ENCODE data around the gene SLX4IP. TPM values are rescaled to one million over a fixed set of nuclear protein-coding genes. Genes with fewer than 3 reads are reported as not detected.

Gene SLX4IP
- polyA plus RNA-seq, 1 experiment: 2.8 TPM

GRCh38 chr20:10639077-10639736 is 204.1 kb downstream of the SLX4IP start:
- Histone ChIP-seq H3K27ac (ENCODE audit: low read depth, low read length) (no peak overlapping the region), H3K9me3 (ENCODE audit: control insufficient read depth, insufficient read depth, low read length) (no peaks in the 10 kb centered on the region), H3K27me3 (ENCODE audit: control insufficient read depth, insufficient read depth, low read length) (no peaks in the 10 kb centered on the region), H3K4me3 (ENCODE audit: low read depth, low read length) (no peak overlapping the region)
- DNase-seq (ENCODE audit: low read depth, low spot score): no peak
- CTCF ChIA-PET: interaction anchor here (0.9 to 1.9 kb wide), 2 partner anchors 11 to 32 kb away, joined by 3 to 6 read pairs; no protein-coding TSS in a partner anchor
- TF ChIP-seq CTCF (IDR thresholded peaks at IDR 0.05; ENCODE audit: low read depth, low read length): no peak
- POLR2A ChIA-PET: no interaction called here

- CTCF ChIA-PET: interaction anchor here (1.5 to 1.9 kb wide), 2 partner anchors 12 to 87 kb away, joined by 3 to 6 read pairs; no protein-coding TSS in a partner anchor
- POLR2A ChIA-PET: no interaction called here
Measured at GRCh38 chr20:10639737-10640556, 204.8 kb downstream of the SLX4IP start.

DNA sequence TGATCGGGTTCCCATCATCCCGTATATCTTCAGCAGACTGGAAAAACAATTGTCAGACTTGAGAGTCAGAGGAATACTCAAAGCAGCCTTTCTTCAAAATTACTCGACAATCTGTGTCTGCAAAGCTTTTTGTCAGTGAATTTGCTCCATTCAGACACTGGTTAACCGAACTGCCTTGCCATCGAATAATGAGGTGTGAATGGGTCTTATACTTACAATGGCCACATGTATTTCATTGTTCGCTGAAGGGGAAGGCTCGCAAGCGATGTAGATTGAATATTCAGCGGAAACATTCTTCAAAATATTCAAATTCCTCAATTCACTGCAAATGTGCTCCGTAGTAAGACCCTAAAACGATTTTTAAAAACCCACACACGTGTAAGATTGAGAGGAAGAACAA is 205.8 kb downstream of the SLX4IP start:
- POLR2A ChIA-PET: no interaction called here
- Histone ChIP-seq H3K9me3 (ENCODE audit: control insufficient read depth, insufficient read depth, low read length) (no peaks in the 10 kb centered on the region), H3K27me3 (ENCODE audit: control insufficient read depth, insufficient read depth, low read length) (no peaks in the 10 kb centered on the region), H3K27ac (ENCODE audit: low read depth, low read length) (no peak overlapping the region), H3K4me3 (ENCODE audit: low read depth, low read length) (no peak overlapping the region)
- CTCF ChIA-PET: interaction anchor here (0.6 to 1.5 kb wide), 2 partner anchors 33 to 88 kb away, joined by 3 to 4 read pairs; no protein-coding TSS in a partner anchor
- DNase-seq (ENCODE audit: low read depth, low spot score): no peak
- no peak for TF ChIP-seq CTCF (IDR thresholded peaks at IDR 0.05; ENCODE audit: low read depth, low read length)

More at GRCh38 chr20:10639737-10640556, 204.8 kb downstream of the SLX4IP start:
- no peak for DNase-seq (ENCODE audit: low read depth, low spot score)
- H3K27me3 ChIP-seq (ENCODE audit: control insufficient read depth, insufficient read depth, low read length): no peaks in the 10 kb centered on the region
- TF ChIP-seq CTCF (IDR thresholded peaks at IDR 0.05; ENCODE audit: low read depth, low read length): no peak
- no peaks in the 10 kb centered on the region for H3K9me3 ChIP-seq (ENCODE audit: control insufficient read depth, insufficient read depth, low read length)
- H3K27ac ChIP-seq (ENCODE audit: low read depth, low read length): no peak overlapping the region
- no peak overlapping the region for H3K4me3 ChIP-seq (ENCODE audit: low read depth, low read length)

- no peaks in the 10 kb centered on the region for H3K9me3 ChIP-seq (ENCODE audit: control insufficient read depth, insufficient read depth, low read length)
- no peak for DNase-seq (ENCODE audit: low read depth, low spot score)
- no peaks in the 10 kb centered on the region for H3K27me3 ChIP-seq (ENCODE audit: control insufficient read depth, insufficient read depth, low read length)
- POLR2A ChIA-PET: no interaction called here
- H3K4me3 ChIP-seq (ENCODE audit: low read depth, low read length): no peak overlapping the region
- no peak for TF ChIP-seq CTCF (IDR thresholded peaks at IDR 0.05; ENCODE audit: low read depth, low read length)
- CTCF ChIA-PET: interaction anchor here (0.6 to 1.5 kb wide), 2 partner anchors 33 to 89 kb away, joined by 3 to 4 read pairs; no protein-coding TSS in a partner anchor
- H3K27ac ChIP-seq (ENCODE audit: low read depth, low read length): no peak overlapping the region
Measured at GRCh38 chr20:10641467-10641866, 206.4 kb downstream of the SLX4IP start.

GRCh38 chr20:10641893-10642292 is 206.8 kb downstream of the SLX4IP start:
- DNase-seq (ENCODE audit: low read depth, low spot score): no peak
- Histone ChIP-seq H3K4me3 (ENCODE audit: low read depth, low read length) (no peak overlapping the region), H3K9me3 (ENCODE audit: control insufficient read depth, insufficient read depth, low read length) (no peaks in the 10 kb centered on the region), H3K27ac (ENCODE audit: low read depth, low read length) (no peak overlapping the region), H3K27me3 (ENCODE audit: control insufficient read depth, insufficient read depth, low read length) (no peaks in the 10 kb centered on the region)
- ChIA-PET CTCF (no interaction called here), POLR2A (no interaction called here)
- no peak for TF ChIP-seq CTCF (IDR thresholded peaks at IDR 0.05; ENCODE audit: low read depth, low read length)
